IPS-15b (cell line): ENCODE data around the gene FAM120A.

Source experiments
- H3K27me3 ChIP-seq: one replicate; pipeline ENCODE4 v1.6.1; 2013; ENCODE audit warnings: low read length; ENCODE audit not compliant: control insufficient read depth, insufficient read depth
- H3K36me3 ChIP-seq: one replicate; pipeline ENCODE4 v1.6.1; 2013; ENCODE audit warnings: low read length; ENCODE audit not compliant: control insufficient read depth, insufficient read depth
- H3K4me1 ChIP-seq: one replicate; pipeline ENCODE4 v1.6.1; 2013; ENCODE audit warnings: mild to moderate bottlenecking, low read length; ENCODE audit not compliant: control insufficient read depth, insufficient read depth
- H3K4me3 ChIP-seq: one replicate; pipeline ENCODE4 v1.5.1; 2013; ENCODE audit warnings: low read depth, low read length
- H3K9ac ChIP-seq: one replicate; pipeline ENCODE4 v1.6.1; 2013; ENCODE audit warnings: low read depth, mild to moderate bottlenecking, low read length
- H3K9me3 ChIP-seq: one replicate; pipeline ENCODE4 v1.6.1; 2013; ENCODE audit warnings: mild to moderate bottlenecking, low read length; ENCODE audit not compliant: control insufficient read depth, insufficient read depth

FAM120A gene

GRCh38 chr9:93546356-93546755 is 94.9 kb downstream of the FAM120A start:
- Histone ChIP-seq H3K9me3 (no peaks in the 10 kb centered on the region), H3K4me3 (no peak overlapping the region), H3K4me1 (no peaks in the 10 kb centered on the region), H3K9ac (no peak overlapping the region), H3K36me3 (peaks cover 7% of the 10 kb centered on the region), H3K27me3 (no peaks in the 10 kb centered on the region)

GRCh38 chr9:93549611-93550010 is 98.1 kb downstream of the FAM120A start:
- no peak overlapping the region for H3K4me3 ChIP-seq
- H3K9ac ChIP-seq = no peak overlapping the region
- H3K4me1 ChIP-seq = peaks cover 1% of the 10 kb centered on the region
- peaks cover 7% of the 10 kb centered on the region for H3K36me3 ChIP-seq
- no peaks in the 10 kb centered on the region for H3K27me3 ChIP-seq
- H3K9me3 ChIP-seq = no peaks in the 10 kb centered on the region

- H3K36me3 ChIP-seq = peaks cover 11% of the 10 kb centered on the region
- H3K9ac ChIP-seq = no peak overlapping the region
Observed at GRCh38 chr9:93552923-93553322, 101.4 kb downstream of the FAM120A start.

GRCh38 chr9:93555370-93555769 is 103.9 kb downstream of the FAM120A start:
- Histone ChIP-seq H3K36me3 (peaks cover 23% of the 10 kb centered on the region), H3K4me1 (peaks cover 8% of the 10 kb centered on the region), H3K9me3 (no peaks in the 10 kb centered on the region), H3K4me3 (no peak overlapping the region), H3K9ac (no peak overlapping the region), H3K27me3 (no peaks in the 10 kb centered on the region)

More at GRCh38 chr9:93552923-93553322, 101.4 kb downstream of the FAM120A start:
- no peaks in the 10 kb centered on the region for H3K9me3 ChIP-seq
- H3K4me3 ChIP-seq = no peak overlapping the region
- H3K27me3 ChIP-seq = no peaks in the 10 kb centered on the region
- H3K4me1 ChIP-seq = peaks cover 8% of the 10 kb centered on the region

- Histone ChIP-seq H3K9ac (no peak overlapping the region), H3K27me3 (no peaks in the 10 kb centered on the region), H3K36me3 (peaks cover 31% of the 10 kb centered on the region), H3K4me3 (no peak overlapping the region), H3K9me3 (no peaks in the 10 kb centered on the region), H3K4me1 (peaks cover 8% of the 10 kb centered on the region)
Observed at GRCh38 chr9:93557366-93558137, 106.1 kb downstream of the FAM120A start.

GRCh38 chr9:93558503-93558902 is 107.0 kb downstream of the FAM120A start:
- no peaks in the 10 kb centered on the region for H3K9me3 ChIP-seq
- no peak overlapping the region for H3K9ac ChIP-seq
- peaks cover 8% of the 10 kb centered on the region for H3K4me1 ChIP-seq
- H3K36me3 ChIP-seq = peaks cover 36% of the 10 kb centered on the region
- H3K4me3 ChIP-seq = no peak overlapping the region
- H3K27me3 ChIP-seq = no peaks in the 10 kb centered on the region

- no peaks in the 10 kb centered on the region for H3K9me3 ChIP-seq
- H3K36me3 ChIP-seq = peaks cover 36% of the 10 kb centered on the region
- no peaks in the 10 kb centered on the region for H3K4me1 ChIP-seq
- no peak overlapping the region for H3K4me3 ChIP-seq
- no peaks in the 10 kb centered on the region for H3K27me3 ChIP-seq
- no peak overlapping the region for H3K9ac ChIP-seq
Observed at GRCh38 chr9:93560991-93561390, 109.5 kb downstream of the FAM120A start.

- H3K9me3 ChIP-seq = no peaks in the 10 kb centered on the region
- no peak overlapping the region for H3K9ac ChIP-seq
- no peaks in the 10 kb centered on the region for H3K27me3 ChIP-seq
- H3K4me3 ChIP-seq = no peak overlapping the region
- peaks cover 36% of the 10 kb centered on the region for H3K36me3 ChIP-seq
- peaks cover under 1% of the 10 kb centered on the region for H3K4me1 ChIP-seq
Observed at GRCh38 chr9:93562157-93562556, 110.7 kb downstream of the FAM120A start.

GRCh38 chr9:93565089-93565488 is 113.6 kb downstream of the FAM120A start:
- peaks cover 16% of the 10 kb centered on the region for H3K36me3 ChIP-seq

GRCh38 chr9:93566408-93567270 is 115.2 kb downstream of the FAM120A start:
- Histone ChIP-seq H3K4me3 (peak overlapping the region; percentile 79), H3K36me3 (peaks cover 12% of the 10 kb centered on the region), H3K9me3 (no peaks in the 10 kb centered on the region), H3K27me3 (no peaks in the 10 kb centered on the region), H3K4me1 (peaks cover 6% of the 10 kb centered on the region), H3K9ac (peak overlapping the region; percentile 89)

More at GRCh38 chr9:93565089-93565488, 113.6 kb downstream of the FAM120A start:
- H3K9ac ChIP-seq = no peak overlapping the region
- H3K4me1 ChIP-seq = peaks cover 6% of the 10 kb centered on the region
- no peak overlapping the region for H3K4me3 ChIP-seq
- no peaks in the 10 kb centered on the region for H3K27me3 ChIP-seq
- no peaks in the 10 kb centered on the region for H3K9me3 ChIP-seq

- H3K4me3 ChIP-seq = peak overlapping the region; percentile 79
- no peaks in the 10 kb centered on the region for H3K9me3 ChIP-seq
- peak overlapping the region; percentile 89 for H3K9ac ChIP-seq
- H3K4me1 ChIP-seq = peaks cover 6% of the 10 kb centered on the region
- peaks cover 5% of the 10 kb centered on the region for H3K36me3 ChIP-seq
- no peaks in the 10 kb centered on the region for H3K27me3 ChIP-seq
Observed at GRCh38 chr9:93567271-93567959, 115.9 kb downstream of the FAM120A start.
